Activated CD8-positive, alpha-beta memory T cell treated with anti-CD3 and anti-CD28 coated beads for 24 hours (primary cell): ENCODE data around the gene TMEM114.

ENCODE experiments used
- DNase-seq: peaks from one replicate; pipeline ENCODE4 v3.0.0-alpha.2; 2020

Gene TMEM114

DNA sequence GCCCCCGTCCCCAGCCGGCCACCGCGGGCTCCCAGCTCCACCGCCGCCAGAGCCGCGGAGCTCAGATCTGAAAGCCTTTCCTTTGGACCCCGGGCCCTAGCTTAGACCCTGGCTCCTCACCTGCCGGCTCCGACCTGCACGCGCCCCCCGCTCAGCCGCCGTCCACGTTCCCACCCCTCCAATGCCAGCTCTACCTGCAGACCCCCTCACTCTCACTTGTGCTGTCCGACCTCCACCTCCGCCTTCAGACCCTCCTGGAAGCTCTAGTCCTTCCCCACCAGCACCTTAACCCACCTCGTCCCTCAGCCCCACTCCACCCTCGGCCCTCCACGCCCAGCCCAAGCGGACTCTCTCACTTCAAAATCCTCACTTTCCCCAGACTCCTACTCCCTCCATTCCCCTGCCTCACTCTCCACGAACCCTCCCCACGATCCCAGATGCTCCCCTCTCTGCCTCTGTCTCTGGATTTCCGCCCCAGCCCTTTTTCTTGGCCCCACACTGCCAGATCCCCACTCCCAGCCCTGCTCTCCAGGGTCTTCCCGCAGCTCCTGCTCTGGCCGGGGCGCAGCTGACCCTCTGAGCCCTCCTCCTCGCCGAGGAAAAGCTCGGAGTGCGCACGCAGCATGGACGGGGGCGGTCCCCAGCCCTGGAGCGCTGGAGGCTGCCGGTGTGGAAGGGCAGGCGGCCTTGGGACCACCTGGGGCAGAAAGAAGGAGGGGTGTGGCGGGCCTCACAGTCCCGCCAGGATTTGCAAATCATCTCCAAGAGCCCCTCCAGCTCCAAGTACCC lies at the start of gene TMEM114:
Gene TMEM114, minus strand, starts transcription at position 612 of the 789 bp plus-strand sequence. CDS start 673 bp downstream, outside the sequence.
- no peak for DNase-seq

DNA sequence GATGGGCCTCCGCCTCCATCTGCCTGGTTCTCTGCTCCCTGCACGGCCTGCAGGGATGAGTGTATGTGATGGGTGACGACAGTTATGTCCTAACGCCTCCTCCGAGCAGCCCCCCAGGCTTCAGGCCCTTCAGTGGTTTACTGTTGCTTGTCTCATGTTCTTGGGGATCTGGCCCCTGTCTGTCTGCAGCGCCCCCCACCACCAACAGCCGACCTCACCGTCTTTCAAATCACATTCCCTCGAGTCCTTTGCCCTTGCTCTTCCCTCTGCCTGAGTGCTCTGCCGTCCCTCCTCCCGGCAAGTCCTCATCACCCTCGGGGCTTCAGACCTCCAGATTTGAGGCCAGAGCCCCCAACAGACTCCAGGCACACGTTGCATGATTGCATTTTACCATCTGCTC lies 49.4 kb upstream of the TMEM114 start:
- DNase-seq = no peak

DNA sequence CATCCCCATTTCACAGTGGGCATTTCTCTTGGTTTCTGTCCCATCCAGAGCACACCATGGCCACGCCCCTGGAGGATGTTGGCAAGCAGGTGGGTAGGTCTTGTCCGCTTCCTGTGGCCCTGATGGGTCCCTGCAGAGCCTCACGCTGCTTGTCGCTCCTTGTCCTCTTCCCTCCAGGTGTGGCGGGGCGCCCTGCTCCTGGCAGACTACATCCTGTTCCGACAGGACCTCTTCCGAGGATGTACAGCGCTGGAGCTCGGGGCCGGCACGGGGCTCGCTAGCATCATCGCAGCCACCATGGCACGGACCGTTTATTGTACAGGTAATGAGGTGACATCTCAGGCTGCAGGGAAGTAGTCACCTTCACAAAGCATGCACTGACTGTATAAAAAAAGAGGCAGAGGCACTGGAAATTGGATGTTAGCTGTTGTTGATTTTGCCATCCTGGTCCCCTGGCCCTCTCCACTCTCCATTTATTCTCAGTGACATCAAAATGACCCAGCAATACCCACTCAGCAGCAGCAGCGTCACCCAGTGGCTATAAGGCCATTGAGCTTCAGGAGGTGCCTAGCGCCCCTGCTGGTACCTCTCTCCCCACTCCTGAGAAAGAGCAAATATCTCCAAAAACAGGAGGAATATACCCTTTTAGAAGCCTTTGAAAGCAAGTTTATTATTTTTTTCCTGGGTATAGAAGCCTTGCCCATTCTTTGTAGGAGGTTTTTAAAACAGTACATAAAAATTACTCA lies 44.9 kb upstream of the TMEM114 start:
- DNase-seq = no peak

DNA sequence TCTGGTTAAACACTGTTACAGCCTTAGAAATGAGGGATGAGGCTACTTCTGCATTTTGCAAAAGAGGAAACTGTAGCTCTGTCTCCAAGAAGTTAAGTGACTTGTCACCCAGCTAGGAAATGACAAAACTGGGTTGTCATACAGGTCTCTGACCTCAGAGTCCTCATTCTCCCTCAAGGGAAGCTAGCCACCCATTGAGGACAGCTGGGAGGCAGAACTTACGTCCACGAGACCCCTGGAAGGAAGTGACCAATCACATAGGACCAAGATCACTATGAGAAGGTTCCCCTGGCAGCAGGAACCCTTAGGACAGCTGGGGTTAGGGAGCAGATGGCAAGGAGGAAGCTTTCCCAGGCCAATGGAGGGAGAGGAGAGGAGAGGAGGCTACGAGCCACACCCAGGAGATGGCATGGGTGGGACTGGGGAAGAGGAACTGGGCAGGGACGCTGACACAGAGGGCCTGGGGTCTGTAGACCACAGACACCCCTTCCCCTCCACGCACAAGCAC lies 42.4 kb upstream of the TMEM114 start:
- DNase-seq = no peak

DNA sequence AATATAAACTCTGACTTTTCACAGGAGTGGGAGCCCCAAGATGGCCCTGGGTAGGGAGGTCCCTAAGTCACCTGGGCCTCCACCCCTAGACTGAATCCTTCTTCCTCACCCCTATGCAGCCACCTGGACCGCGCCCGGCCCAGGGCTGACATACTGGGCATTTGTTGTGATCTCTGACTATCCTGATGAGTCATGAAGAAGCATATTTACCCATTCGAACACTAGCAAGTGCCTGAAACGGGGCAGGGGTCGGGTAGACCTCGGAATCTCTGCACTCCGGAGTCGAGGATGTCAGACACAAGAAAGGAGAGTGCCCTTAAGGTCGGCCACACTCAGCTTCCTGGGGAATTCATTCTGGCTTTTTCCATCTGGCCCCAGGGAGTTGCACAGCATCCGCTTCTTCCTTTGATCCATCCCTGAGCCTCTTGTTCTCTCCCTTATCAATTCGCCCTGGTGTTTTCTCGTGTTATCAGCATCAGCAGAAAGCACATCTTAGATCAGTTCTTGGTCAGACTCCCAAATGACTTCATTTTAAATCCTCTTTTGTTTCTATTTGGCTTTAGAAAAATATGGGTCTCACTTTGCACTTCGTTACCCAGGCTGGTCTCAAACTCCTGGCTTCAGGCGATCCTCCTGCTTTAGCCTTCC lies 41.6 kb upstream of the TMEM114 start:
- DNase-seq = no peak

DNA sequence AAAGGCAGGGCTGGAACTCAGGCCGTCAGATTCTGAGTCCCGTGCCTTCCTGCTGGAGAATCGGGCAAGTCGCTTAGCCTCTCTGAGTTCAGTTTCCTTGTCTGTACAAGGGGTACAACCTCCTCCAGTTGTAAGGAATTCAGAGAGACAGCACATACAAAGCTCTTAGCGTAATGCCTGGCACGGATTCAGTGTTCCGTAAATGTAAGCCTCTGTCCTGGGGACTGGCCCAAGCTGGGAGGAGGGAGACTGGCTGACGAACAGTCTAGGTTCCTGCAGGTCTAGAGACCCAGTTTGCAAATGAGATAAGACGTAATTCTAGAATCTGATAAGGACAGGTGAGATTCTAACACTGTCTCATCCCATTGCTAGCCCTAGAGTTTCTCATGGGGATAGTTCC lies 41.1 kb upstream of the TMEM114 start:
- no peak for DNase-seq

DNA sequence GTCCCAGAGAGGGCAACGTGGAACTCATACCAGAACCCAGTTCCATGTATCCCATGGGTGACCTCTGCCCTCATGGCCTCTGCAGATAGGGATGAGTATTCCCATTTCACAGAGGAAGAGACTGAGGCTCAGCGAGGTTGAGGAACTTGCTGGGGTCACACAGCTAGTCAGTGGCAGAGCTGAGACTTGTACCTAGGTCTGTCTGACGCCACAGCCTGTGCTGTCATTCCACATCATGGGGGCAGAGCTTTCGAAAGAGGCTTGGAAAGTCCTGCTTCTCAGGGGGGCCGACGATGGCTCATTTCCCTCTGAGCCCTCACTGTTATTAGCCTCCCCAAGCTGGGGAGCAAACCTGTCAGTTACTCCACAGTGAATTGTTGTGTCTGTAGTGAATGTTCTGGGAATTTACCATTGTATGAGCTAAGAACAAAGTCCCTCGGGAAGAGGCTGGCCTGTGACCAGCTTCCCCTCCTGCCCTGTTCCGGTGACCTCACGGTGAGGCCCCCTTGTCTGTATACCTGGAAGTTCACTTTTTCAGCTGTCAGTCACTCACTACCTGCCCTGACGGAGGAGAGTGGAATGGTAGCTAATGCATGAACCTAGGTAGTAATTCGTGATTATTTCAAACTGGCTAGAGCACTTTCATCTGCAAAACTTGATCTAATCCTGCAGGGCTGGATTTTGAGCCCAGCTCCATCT lies 40.1 kb upstream of the TMEM114 start:
- no peak for DNase-seq

DNA sequence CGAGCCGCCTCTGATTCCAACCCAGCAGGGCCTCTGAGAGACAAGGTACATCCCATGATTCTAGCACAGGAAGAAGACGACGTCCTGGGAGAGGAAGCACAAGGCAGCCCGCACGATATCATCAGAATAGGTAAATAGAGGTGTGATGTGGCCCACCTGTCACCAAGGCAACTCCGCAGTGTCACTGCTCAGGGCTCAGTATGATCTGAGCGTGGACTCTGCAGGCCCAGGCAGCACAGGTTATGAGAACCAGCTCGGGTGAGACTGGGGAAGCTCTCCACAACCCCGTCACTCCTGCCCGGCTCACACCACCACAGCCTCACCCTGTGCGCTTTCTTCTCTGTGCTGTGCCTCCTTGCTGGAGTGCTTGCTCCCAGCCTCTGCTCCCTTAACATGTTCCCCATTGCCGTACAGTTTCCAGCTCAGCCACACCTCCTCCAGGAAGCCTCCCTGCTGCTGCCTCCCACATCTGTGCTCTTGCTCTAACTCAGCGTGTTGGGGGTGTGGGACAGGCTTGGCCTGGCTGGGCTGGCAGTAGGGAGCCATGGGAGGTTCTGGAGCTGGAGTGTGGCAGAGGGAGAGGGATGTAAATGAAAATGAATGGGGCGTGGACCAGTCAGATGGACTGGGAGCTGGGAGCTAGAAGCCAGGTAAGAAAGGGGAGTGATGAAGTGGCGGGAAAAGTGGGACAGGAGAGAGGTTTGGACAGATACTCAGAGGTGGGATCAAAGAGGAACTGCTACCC lies 38.8 kb upstream of the TMEM114 start:
- no peak for DNase-seq

DNA sequence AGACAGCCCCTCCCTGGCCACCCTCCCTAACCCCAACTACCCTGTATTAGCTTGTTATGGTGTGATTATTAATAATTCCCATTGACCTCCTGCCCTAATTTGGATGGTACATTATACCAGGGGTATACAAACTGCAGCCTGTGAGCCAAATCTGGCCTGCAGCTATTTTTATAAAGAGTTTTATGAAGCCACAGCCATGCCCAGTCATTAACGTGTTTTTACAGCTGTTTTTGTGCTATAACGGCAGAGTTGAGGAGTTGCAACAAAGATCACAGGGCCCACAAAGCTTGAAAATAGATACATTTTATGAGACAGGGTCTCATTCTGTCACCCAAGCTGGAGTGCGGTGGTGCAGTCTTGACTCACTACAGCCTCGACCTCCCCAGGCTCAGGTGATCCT lies 37.1 kb upstream of the TMEM114 start:
- DNase-seq = no peak

DNA sequence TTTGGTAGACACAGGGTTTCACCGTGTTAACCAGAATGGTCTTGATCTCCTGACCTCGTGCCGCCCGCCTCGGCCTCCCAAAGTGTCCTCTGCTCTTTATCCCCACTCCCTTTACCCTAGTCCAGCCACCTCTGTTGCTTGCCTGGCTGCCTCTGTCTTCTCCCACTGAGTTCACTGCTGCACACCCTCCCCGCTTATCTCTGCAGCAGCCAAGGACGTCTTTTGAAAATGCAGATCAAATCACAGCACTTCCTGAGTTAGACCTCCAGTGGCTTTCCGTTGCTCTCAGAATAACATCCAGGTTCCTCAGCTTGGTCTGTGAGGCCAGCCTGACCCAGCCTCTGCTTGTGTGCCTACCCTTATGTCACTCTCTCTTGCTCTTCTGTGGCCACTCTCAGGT lies 36.6 kb upstream of the TMEM114 start:
- no peak for DNase-seq

DNA sequence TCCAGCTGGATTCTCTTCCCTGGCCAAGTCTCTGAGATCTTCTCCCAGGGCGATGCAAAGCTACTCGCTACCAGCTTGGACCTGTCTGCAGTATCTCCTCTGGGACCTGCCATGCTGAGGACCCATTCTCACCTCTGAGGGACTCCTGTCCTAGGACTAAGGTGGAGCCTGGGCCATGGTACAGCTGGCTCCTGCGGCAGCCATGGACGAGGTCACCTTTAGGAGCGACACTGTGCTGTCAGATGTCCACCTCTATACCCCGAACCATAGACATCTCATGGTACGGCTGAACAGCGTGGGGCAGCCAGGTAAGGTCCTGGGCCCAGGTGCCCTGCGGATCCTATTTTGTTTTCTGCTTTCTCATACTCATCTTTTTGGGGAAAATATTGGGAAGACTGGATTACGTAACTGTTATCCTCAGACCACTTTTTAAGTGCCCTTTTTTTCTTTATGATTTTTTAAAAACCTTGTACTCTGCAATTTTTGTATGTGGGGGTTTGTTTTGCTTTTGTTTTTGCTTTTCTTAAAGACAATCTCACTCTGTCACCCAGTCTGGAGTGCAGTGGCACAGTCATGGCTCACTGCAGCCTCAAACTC lies 35.3 kb upstream of the TMEM114 start:
- DNase-seq = no peak

DNA sequence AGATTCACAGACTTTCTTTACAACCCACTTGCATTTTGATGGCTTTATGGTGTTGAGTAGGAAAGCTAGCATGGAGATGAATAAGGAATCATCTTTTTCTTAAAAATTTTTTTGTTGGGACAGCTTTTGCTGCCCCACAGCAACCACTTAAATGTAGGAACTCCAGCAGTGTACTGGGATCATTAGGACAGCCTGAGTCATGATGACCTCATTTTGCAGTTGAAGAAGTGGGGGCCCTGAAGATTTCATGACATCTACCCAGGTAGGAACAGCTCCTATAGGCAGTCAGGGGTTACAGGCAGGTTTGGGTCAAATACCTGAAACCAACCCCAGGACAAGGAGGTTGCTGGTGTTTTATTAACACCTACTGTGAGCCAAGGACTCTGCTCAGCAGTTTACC lies 33.3 kb upstream of the TMEM114 start:
- no peak for DNase-seq

DNA sequence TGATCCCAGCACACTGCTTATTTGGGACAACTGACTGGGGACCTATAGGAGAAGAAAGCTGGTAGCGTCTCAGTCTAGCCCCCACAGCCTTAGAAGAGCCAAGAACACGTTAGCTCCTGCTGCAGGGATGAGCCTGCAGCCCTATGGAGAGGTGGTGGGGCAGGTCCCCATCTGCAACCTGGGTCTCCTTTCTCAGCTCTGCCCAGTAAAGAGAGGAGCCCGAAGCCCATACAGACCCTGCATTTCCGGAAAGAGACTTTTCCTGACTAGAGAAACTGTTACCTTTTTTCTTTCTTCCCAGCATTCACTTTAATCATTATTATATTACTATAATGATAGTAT lies 32.0 kb upstream of the TMEM114 start:
- no peak for DNase-seq

DNA sequence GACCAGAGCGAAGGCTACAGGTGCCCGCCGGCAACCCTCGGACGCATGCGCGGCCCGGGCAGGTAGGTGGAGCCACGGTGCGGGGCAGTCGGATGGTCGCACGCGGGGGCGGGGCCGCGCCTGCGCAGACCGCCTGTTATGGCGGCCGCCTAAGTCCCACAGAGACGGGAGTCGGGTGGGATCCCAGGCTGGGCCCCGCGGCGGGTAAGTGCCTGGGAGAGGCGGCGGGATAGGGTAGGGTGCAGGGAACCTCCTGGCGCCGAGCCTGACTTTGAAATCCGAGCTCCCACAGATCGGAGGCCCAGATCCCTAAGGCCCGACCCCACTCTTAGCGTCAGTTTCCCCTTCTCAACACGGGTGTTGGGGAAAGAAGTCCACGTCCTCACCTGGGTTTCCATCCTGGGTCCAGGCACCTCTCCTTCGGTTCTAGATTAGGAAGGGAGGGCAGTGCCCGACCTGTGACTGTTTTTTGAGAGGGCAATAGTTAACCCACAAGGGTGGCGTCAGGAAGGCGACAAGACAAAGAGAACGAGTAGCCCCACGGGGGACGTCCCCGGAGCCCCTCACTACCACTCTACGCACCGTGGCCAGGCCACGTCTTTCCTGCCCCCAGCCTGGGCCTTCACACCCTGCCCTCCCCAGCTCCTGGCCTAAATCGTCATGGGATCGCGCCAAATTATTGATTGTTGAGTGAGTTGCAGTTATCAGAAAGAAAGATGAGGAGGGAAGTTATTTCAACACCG lies 31.4 kb upstream of the TMEM114 start, which contains the start of gene METTL22:
Gene METTL22, plus strand, starts transcription at position 127 of the 743 bp plus-strand sequence. CDS start 3,968 bp downstream, outside the sequence.
- DNase-seq = peak; percentile 98

DNA sequence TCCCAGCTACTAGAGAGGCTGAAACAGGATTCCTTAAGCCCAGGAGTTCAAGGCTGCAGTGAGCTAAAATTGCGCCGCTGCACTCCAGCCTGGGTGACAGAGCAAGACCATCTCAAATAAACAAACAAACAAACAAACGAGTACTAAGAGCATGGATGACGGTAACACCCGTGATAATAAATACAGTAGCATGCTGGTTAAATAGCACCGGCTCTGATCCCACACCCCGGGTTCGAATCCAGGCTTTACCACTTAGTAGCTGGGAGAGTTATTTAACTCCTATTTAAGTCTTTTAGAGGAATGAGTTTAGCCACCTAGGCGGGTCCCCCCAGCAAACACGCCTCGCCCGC lies 30.9 kb upstream of the TMEM114 start:
- DNase-seq = no peak

DNA sequence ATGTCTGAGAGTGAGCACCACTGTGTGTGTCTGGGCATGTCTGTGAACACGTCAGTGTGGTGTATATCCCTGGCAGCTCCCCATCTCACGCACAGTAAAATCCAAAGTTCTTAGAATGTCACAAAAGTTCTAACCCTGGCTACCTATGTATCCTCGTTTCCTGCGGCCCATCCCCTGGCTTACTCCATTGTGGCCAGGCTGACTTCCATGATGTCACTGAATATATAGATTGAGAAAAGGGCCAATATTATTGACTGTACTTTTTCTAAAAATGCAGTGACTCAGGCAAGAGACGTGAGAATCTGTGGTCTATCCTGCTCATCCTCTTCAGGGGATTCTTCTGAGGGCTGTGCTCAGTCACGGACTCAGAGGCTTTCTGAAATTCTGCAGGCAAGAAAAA lies 30.2 kb upstream of the TMEM114 start:
- no peak for DNase-seq

DNA sequence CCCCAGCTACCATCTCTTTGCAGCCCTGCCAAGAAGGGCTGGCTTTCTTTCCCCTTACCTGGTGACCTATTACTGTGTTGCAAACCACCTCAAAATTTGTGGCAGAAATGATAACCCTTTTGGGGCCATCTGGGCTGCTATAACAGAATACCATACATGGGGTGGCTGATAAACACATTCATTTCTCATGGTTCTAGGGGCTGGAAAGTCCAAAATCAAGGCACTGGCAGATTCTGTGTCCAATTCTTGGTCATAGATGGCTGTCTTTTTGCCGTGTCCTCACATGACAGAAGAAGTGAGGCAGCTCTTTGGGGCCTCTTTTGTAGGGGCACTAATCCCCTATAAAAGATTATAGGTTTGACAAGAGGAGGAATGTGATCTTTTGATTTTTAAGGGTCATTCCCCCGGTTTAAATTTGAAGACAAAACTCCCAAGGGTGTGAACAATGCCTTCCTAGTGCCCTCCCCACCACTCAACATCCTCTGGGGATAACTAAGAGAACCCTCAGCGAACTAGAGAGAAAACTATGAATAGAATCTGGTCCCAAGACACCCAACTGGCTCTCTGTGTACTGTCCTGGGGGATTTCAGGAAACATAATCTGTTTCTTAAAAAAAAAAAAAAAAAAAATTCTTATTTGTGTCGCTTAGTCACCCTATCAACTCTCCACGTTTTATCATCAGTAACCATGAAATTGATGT lies 29.5 kb upstream of the TMEM114 start:
- no peak for DNase-seq

DNA sequence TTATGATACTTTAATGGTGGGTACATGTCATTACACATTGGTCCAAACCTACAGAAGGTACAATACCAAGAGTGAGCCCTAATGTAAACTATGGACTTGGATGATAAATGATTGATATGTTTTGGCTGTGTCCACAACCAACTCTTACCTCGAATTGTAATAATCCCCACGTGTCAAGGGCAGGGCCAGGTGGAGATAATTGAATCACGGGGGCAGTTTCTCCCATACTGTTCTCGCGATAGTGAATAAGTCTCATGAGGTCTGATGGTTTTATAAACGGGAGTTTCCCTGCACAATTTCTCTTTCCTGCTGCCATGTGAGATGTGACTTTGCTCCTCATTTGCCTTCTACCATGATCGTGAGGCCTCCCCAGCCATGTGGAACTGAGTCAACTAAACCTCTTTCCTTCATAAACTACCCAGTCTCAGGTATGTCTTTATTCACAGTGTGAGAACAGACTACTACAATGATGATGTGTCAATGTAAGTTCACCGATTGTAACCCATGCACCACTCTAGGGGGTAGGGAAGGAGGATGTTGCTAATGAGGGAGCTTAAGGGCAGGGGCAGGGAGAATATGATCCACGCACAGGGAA lies 24.2 kb upstream of the TMEM114 start:
- no peak for DNase-seq

DNA sequence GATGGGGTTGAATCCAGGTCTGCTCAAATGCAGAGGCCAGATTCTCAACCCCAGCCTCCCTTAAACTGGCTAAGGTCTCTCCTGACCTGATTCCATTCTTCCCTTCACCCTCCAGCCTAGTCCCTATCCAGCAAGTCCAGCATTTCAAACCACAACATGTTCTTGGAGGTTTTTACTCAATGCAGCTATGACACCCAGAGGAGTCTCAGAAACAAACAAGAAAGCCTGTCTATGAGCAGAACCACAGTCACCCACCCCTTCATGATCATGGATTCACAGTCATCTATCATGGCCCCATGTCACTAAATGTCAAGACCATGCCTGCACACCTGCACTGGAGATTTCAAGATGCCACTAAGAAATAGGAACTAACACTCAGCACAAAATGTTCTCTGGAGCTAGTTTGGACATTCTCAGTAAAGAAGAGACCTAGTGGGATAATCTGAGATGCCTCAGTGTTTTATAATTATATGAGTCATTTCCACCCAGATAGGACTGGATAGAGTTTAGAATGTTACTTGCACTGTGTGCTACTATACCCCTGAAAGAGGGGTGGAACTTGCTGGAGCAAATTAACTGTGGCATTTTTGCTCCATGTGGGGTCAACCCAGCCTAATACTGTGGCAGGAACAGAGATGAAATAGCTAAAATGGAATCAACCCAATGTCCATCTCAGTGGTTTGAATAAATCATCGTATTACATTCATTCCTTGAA lies 21.7 kb upstream of the TMEM114 start:
- DNase-seq = no peak
